ENCODE results near the gene LAPTM4A.
"Not testable (repeated sequence)": the region's sequence is repeated elsewhere in the genome, so short reads cannot be mapped to it uniquely, and the experiment has no call there.

The LAPTM4A gene

DNA sequence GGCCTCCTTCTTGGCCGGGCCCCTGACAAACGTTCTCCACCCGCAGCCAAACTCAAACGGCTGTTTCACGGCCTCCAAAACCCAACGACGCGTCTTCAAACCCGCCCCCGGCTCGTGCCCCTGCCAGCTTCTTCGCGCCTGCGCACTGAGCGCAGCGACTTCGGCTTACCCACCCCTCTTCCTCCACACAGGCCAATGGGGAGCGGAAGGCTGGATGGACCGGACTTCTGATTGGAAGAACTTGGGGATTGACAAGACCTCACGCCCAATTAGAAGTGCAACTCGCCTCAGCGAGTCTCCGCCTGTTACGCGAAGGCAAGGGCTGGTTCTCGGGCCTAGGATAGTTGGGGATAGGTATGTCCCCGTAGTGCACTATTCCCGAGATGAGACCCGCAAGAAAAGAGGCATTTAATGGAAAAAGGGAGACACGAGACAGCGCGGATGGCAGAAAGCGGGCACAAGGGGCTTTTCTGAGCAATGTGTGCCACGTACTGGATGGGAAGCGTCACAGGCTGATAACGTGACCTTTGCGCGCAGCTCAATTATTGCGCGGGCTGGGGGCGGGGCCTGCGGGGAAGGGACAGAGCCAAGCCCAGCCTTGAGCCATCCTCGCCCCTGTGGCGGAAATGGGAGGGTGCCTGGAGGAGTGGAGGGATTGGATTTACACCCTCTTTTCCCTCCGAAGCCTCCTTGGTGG lies at the start of gene LAPTM4A:
Gene LAPTM4A (minus strand): TSS at position 97 of the 697 bp plus-strand sequence. CDS start 108 bp downstream, outside the sequence.
- DNase-seq (ENCODE audit: low spot score), result peak; percentile 100

DNA sequence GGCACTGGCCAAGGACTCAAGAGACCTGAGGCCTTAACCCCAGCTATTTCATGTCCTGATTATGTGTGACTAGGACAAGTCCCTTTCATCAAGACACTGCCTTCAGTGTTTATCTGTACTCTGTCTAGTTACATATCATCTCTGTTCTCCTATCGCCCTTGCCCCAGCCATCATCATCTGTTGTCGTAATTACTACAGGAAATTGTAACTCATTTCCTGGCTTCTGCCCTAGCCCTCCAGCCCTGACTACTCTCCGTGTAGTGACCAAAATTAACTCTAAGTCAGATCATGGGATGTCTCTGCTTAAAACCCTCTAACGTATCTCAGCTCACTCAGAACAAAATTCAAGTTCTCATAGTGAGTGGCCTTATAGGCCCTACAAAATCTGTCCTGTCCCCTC lies 49.3 kb upstream of the LAPTM4A start:
- DNase-seq (ENCODE audit: low spot score), result no peak

DNA sequence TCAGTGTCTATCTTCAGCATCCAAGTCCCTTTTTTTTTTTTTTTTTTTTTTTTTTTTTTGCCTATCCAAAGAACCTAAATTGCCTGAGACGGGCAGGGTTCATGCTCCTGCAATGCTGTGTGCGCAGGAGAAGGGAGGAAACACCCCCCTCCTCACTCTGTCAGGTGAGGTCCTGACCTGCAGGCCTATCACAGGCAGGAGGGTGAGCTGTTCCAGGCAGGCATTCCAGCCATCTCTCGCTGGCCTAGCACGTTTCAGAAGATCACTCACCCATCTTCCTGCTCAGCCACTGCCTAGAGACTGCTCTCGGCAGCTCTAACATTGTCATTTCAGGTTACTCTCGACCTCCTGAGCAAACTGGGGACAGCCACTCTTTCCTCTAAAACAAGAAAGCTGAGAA lies 48.4 kb upstream of the LAPTM4A start:
- no peak for DNase-seq (ENCODE audit: low spot score)

DNA sequence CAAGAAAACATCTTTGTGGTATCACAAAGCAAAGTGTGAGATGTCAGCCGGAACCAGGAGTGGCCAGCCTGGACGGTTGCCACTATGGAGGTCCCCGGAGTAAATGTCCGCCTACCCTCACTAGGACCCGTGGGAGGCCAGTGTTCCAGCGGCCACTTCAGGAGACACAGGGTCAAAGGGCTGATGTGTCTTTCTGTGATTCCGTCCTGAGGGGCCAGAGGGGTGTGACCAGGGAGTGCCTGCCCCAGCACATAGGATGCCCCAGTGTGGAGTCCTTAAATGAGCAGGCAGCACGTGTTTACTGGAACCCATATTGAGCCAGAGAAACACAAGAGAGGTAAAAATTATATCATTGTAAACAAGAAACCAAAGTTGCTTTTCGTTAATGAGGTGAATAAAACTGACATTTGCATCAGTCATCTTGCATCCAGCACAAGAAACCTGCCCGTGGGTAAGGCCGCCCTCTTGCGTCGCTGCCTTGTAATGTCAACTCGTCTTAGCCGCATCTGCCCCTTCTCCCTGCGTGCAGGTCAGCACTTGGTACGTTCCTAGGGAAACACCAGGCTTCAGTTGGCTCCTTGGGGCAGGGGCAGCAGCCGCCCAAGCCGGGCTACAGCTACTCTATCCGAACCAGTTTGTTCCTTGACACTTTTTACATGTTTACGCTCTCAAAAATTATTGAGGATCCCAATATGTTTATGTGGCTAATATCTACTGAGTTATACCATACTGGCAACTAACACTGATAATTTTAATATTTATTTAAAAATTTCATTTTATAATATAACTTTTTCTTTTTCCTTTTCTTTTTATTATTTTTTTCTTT lies 46.7 kb upstream of the LAPTM4A start:
- peak; percentile 86 for DNase-seq (ENCODE audit: low spot score)

DNA sequence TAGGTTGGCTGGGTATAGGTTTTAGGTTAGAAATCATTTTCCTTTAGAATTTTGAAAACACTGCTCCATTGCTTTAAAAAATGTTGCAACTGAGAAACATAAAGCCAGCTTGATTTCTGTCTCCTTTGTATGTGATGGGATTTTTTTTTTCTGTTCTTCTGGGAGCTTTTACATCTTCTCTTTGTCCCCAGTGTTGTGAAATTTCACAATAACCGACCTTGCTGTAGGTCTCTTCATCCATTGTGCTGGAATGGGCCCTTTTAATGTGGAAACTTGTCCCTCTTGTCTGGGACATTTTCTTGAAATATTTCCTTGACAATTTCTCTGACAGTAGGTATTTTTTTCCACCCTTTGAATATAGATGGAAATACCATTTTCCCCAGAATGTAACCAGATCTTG lies 44.0 kb upstream of the LAPTM4A start:
- DNase-seq (ENCODE audit: low spot score), result no peak

DNA sequence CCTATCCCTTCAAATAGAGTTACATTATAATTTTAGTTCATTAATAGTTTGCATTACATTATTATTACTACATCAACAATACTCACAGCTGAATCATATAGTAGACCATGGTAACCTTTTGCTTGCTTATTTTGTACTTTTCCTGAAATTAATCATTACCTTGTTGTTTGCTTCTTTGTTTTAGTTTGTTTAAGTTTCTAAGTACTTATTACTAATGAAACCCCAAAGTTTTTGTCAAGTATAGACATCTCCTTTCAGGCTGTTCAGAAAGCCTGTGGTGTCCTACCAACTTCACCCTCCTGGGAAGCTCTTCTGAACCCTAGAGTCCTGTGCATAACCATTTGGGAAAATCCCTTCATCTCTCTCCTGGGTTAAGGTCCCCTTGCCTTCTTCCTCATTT lies 43.5 kb upstream of the LAPTM4A start:
- no peak for DNase-seq (ENCODE audit: low spot score)

DNA sequence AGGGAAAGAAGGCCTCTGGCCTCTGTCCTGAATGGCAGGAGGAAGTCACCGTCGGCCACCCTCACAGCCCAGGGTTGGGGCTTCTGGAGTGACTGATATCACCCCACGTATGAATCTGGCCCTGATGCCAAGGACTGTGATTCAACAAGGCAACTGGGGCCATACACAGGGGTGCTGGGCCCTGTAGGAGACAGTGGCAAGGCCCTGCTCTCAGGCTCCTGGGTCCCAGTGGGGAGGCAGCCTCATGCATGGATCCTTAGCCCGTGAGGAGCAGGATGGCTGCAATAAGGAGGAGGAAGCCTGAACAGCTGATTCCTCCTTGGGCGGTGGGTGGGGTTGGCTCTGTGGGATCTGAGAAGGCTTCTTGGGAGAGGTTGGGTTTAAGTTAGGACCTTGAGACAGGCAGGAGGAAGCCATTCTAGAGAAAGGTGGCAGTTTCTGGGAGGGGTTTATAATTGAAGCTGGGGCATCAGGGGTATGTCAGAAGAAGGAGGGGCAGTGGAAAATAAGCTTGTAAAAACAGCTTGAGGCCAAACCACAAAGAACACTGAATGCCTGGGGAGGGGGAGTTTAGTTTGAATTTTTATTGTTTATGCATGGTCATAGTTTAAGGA lies 42.8 kb upstream of the LAPTM4A start:
- no peak for DNase-seq (ENCODE audit: low spot score)

DNA sequence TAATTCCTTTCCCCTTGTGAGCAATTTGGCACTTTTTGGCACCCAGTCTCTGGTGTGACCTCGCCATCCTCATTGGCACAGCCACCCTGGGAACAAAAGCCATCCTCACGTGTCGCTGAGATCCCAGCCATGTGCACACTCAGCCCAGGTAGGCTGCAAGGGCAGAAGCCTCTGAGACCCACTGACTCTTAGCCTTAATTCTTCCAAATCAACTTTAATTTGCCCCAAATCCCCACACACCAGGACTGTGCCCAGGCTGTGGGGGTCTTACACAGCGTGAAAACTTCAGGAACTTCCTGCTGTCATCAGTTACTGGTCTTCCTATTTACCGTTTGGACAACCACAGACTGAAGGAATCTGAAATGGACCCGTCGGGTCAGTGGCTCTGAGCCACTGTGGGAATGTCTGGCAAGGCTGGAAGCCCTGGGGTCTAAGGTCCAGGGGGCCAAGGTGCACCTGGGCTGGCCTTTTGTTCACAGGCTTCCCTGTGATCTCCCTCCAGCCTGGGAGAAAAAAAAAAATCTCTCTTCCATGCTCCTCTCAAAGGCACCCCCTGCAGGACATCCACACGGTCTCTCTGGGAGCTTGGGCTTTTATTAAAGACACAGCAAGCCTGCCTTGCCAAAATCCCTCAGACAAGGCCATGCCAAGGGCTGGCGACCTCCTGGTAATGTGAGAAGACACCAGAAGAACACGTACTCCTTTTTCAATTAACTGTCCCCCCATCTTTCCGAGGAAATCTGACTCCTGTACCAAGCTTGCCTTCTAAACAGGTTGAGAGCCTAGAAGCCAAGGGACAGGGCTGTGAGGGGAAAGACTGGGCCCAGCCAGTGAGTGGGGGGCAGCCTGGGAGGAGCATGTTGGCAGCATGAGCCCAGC lies 42.1 kb upstream of the LAPTM4A start:
- DNase-seq (ENCODE audit: low spot score), result peak; percentile 18

DNA sequence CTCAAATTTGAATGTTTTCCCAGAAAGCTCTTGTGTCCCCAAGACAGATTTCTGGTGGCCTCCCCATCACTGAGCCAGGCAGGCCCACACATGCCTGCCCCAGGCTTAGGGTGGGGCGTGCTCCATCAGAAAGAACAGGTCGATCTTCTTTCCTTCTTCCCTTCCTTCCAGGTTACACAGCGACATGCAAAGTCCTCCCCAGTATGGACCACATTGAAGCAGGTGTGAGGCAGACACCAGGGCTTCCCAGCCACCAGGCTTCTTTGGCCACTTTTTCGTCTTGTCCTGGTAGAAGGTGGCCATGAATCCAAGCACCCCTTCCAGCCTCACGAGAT lies 41.4 kb upstream of the LAPTM4A start:
- DNase-seq (ENCODE audit: low spot score), result no peak

DNA sequence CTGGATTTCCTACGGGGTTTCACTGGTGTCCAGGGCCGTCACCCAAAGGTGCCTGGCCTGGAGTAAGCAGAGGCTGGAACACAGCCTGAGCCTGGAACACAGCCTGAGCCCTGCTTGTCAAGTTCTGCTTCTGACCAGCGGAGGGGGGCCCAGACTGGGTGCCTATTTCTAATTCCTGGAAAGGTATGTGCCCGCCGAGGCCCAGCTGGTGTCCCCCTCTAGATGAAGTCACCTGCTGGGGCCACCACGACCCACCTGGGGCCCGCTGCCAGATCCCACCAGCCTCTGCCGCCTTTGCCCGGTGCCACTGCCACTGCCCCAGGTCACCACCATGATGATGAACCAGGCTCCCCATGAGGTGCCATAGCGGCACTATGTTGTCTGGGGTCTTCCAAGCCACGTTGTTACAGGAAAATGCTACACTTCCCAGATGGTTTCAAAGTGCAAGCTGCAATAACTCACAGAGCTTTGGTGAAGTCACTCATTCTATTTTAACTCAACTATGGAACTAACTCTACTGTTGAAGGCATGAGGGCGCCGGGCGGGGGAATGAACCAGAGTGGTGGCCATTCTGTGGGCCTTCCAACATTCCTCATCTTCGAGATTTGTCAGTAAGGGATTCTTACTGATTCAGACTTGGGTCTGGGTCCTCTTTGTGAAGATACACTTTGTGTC lies 40.9 kb upstream of the LAPTM4A start:
- DNase-seq (ENCODE audit: low spot score), result no peak

DNA sequence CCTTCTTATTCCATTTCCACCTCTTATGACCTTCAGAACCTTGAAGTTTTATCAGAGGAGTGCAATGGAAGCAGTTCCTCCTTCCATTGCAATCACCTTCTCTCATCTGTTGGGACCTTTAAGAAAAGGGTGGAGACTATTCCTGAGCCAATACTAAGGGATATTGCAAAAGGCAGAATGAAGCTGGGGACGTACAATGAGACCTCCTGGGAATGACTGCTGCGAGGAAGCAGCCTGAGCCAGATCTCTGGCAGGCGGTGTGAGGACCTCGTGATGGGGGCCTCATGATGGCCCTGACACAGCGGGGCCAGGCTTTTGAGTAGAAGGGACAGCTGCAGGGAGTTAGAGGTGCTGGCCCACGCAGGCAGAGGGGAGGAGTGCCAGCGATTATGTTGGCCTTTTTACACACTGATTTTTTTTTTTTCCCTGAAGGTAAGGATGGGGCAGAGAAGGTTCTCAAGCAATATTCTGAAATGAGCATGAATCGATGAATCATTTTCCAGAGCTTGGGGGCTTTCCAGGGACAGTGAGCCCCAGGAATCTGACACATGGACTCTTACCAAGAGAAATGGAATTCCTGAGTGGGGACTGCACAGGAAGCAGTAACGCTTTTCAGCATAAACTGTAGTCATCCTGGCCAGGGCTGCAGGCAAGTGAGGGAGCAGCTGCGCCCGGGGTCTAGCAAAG lies 40.0 kb upstream of the LAPTM4A start:
- no peak for DNase-seq (ENCODE audit: low spot score)

DNA sequence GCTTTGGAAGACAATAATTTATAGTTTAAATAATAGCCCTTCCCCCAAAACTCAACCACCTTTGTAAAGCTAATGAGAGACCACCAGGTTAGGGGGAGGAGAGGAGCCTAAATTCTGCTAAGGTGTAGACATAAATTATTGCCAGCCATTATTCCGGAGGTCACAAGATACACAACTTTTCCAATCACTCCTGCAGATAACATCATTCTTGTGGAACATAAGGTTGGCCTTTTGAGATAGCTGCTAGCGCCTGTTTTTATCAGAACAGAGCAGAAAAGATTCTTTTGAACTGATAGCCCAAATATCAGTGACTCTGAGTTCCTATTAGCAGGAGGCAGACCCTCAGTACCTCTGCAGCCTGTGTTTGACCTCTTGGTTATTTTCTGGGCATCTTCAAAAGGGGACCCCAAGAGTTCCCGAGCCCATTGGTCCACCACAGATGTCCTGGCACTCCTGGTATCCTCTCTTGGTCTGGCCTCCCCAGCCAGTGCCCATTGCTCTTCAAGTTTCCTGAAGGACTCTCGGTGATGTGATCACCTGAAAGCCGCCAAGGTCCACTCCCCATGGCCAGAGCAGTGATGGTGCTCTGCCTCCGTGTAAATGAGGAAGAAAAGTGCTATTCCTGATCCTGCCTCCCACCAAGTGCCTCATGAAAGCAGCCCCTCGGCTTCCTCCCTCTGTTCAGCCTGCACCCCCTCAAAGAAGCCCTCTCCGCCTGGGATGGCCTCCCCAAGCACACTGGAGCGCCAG lies 38.5 kb upstream of the LAPTM4A start:
- no peak for DNase-seq (ENCODE audit: low spot score)

DNA sequence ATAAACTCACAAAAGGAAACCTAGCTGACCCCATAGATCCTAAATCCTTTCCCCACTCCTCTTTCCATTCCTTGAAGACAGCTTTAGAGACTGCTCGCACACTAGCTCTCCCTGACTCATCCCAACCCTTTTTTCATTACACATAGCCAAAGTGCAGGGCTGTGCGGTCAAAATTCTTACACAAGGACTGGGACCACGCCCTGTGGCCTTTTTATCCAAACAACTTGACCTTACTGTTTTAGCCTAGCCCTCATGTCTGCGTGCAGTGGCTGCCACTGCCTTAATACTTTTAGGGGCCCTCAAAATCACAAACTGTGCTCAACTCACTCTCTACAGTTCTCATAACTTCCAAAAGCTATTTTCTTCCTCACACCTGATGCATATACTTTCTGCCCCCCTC lies 34.5 kb upstream of the LAPTM4A start:
- DNase-seq (ENCODE audit: low spot score), result not testable (repeated sequence)

DNA sequence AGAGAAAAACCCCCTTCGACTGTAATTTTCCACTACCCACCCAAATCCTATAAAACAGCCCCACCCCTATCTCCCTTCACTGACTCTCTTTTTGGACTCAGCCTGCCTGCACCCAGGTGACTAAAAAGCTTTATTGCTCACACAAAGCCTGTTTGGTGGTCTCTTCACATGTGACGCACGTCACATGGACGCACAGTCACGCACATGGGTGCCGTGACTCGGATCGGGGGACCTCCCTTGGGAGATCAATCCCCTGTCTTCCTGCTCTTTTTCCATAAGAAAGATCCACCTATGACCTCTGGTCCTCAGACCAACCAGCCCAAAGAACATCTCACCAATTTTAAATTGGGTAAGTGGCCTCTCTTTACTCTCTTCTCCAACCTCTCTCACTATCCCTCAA lies 31.4 kb upstream of the LAPTM4A start:
- DNase-seq (ENCODE audit: low spot score), result not testable (repeated sequence)

DNA sequence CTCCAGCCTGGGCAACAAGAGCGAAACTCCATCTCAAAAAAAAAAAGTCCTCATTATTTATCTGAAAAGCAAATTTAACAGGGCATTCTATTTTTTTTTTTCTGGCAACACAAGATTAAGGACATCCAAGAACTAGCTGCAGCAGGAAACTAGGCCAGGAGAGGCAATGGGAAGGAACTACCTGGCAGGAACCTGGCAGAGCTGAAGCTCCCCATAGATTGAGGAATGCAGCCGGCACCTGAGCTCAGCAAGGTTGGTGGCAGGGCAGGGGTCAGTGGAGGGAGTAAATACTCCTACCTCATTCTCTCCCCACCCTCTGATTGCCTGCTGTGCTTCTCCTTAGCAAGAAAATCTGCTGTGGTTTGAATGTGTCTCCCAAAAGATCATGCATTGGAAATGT lies 30.4 kb upstream of the LAPTM4A start:
- no peak for DNase-seq (ENCODE audit: low spot score)

DNA sequence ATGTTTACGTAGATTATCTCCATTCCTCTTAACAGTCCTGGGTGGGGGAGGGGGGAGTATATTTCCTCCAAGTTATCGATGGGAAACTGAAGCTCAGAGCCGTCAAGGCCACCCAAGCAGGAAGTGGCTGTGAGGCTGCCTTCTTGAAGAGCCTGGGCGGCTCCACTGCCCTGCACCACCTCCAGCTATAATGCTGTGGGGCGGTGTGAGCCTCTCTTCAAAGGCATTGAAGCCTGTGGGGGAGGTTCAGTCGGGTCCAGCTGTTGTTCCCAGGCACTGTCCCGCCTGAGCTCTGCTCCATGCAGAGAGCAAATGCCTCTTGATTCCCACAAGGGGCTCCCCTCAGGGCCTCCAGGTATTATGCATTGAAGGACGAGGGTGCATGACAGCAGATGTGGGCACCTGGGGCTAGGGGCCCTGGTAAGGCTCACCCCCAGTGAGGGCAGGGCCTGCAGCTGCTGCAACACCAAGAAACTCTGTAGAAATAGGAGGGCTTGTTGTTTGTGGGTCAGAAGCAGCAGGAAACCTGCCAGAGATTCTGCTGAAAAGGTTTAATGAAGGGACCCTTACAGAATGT lies 29.5 kb upstream of the LAPTM4A start:
- no peak for DNase-seq (ENCODE audit: low spot score)

DNA sequence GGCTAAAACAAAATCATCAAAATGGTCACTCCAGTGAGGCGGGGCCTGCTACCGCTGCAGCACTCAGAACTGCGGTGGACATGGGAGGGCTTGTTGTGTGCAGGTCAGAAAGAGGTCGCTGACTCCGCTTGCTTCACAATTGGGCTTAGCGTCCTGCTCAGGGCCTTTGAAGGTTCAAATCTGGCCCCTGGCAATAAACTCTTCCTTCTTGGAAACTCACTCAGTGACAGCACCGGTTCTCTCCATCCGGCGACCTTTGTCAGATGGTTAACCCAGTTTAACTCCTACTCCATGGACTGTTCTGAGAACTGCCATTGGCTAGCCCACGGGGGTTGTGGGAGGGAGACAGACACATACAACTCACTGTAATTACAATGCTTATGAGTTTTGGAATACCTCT lies 29.0 kb upstream of the LAPTM4A start:
- DNase-seq (ENCODE audit: low spot score), result no peak

DNA sequence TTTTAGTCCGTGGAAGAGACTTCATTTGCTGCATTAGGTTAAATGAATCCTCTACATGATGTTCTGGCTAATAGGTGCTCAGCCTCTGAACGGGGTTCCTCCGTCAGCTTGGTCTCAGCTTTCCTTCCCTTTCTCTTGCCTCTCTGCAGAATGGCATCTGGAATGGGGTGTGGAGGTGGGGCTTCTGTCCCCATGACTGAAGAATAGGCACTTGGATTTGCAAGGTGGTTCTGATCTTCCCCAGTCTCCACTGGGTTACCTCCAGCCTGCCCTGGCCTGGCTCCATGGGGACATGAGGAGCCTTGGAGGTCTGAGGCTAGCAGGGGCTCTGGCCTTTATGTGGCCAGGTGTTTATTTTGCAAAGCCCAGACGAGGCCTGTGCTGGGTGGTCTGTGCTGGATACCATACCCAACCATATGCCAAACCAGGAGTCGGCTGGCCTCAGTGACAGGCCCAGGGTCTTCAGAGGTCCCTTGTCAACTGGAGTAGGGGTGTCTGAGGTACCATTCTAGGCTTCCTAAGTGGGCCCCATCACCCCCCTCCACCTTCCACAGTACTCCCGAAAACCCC lies 28.2 kb upstream of the LAPTM4A start:
- no peak for DNase-seq (ENCODE audit: low spot score)

DNA sequence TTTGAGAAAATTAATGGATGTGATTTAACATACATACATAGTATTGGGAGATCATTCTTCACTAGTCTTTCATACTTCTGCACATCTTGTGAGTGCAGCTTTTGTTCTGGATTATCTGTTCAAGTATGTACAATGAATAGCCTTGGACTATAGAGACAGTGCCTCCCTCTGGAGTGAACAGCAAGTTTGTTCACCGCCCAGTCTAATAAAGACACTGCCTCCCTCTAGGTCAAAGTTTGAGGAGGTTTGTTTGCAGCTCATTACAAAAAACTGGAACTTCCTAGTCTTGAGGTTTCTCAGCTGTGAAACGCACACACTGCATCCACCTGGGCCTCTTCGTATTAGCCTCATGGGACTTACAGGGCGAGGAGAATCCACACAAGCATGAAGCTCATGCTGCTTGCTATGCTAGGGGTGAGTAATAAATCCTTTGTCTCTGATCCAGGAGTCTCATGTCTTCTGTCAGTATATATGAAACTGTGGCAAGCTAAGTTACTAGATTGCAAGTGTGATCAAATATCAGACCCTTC lies 26.0 kb upstream of the LAPTM4A start:
- peak; percentile 35 for DNase-seq (ENCODE audit: low spot score)
